OCI-LY1 (cell line): ENCODE measurements around the gene PTS.

Source experiments
- CTCF ChIP-seq: fragments of 200-600 bp; sonication (generic), shearing (Covaris generic); IDR thresholded peaks from 2 replicates; pipeline ENCODE4 v1.5.1; 2017; ENCODE audit warnings: mild to moderate bottlenecking, antibody characterized with exemption, low read length, moderate library complexity, mixed read lengths
- EZH2 ChIP-seq: fragments of 200-600 bp; sonication (generic), shearing (Covaris generic); IDR thresholded peaks from 2 replicates; pipeline ENCODE4 v1.8.0; 2017; ENCODE audit warnings: borderline replicate concordance, mixed run types, mild to moderate bottlenecking, antibody characterized with exemption, low read length, moderate library complexity, mixed read lengths

GRCh38 chr11:112231952-112232351 is 5.7 kb downstream of the PTS start:
- TF ChIP-seq CTCF (no peak), EZH2 (no peak)
